Esophagus mucosa (tissue), 1 donor: ENCODE results near the gene CLCN2. TPM values are rescaled to one million over a fixed set of nuclear protein-coding genes. Genes with fewer than 3 reads are reported as not detected.

Experiments used
- ATAC-seq: fragments of 200-7000 bp; cut with Tn5 transposase; one replicate; pipeline ENCODE4 v1.9.1; 2020
- total RNA-seq: library from RNA; stranded (reverse); gene quantifications from one replicate; pipeline ENCODE4 v1.2.4, GENCODE V29; 2023
- donor health status: DM: yes; HTN: yes; CAD: no.

The CLCN2 gene
- total RNA-seq, 1 donor from 2014 or later, result 3.4 TPM

GRCh38 chr3:184325269-184325668 lies 36.1 kb downstream of the CLCN2 start:
- ATAC-seq, result no peak

- no peak for ATAC-seq
Observed at GRCh38 chr3:184323696-184324095, 37.7 kb downstream of the CLCN2 start.

- no peak for ATAC-seq
Observed at GRCh38 chr3:184322731-184323487, 38.5 kb downstream of the CLCN2 start.

- ATAC-seq, result no peak
Observed at GRCh38 chr3:184321666-184322065, 39.7 kb downstream of the CLCN2 start.

- peak; percentile 86 for ATAC-seq
Observed at GRCh38 chr3:184320104-184320445, 41.3 kb downstream of the CLCN2 start.

- ATAC-seq, result no peak
Observed at GRCh38 chr3:184317201-184317600, 44.2 kb downstream of the CLCN2 start.

- ATAC-seq, result no peak
Observed at GRCh38 chr3:184316792-184317191, 44.6 kb downstream of the CLCN2 start.

- ATAC-seq, result peak; percentile 9
Observed at GRCh38 chr3:184315871-184316661, 45.3 kb downstream of the CLCN2 start.

GRCh38 chr3:184315543-184315867 lies 45.9 kb downstream of the CLCN2 start:
- ATAC-seq, result no peak

- ATAC-seq, result peak; percentile 68
Observed at GRCh38 chr3:184314700-184315542, 46.5 kb downstream of the CLCN2 start.

GRCh38 chr3:184314363-184314699 lies 47.1 kb downstream of the CLCN2 start, which contains the start of gene EIF4G1:
Gene EIF4G1 (plus strand): TSS chr3:184314606. CDS start chr3:184315797, 1,191 bp downstream.
- peak; percentile 85 for ATAC-seq

- no peak for ATAC-seq
Observed at GRCh38 chr3:184311633-184312032, 49.8 kb downstream of the CLCN2 start.

- no peak for ATAC-seq
Observed at GRCh38 chr3:184308744-184309143, 52.7 kb downstream of the CLCN2 start.

- no peak for ATAC-seq
Observed at GRCh38 chr3:184307915-184308314, 53.5 kb downstream of the CLCN2 start.

GRCh38 chr3:184306341-184306972 lies 54.9 kb downstream of the CLCN2 start:
- no peak for ATAC-seq

- peak; percentile 33 for ATAC-seq
Observed at GRCh38 chr3:184305577-184305976, 55.8 kb downstream of the CLCN2 start.

GRCh38 chr3:184300378-184300720 lies 61.1 kb downstream of the CLCN2 start:
- no peak for ATAC-seq

GRCh38 chr3:184299488-184300377 lies 61.7 kb downstream of the CLCN2 start:
- ATAC-seq, result peak; percentile 28

- ATAC-seq, result peak; percentile 99
Observed at GRCh38 chr3:184298759-184299487, 62.5 kb downstream of the CLCN2 start, which contains the start of gene PSMD2. Gene PSMD2 (plus strand): TSS chr3:184299241. CDS start chr3:184299267, 26 bp downstream.

GRCh38 chr3:184296616-184297015 lies 64.8 kb downstream of the CLCN2 start:
- ATAC-seq, result no peak
